ENCODE results near the gene RTRAF. TPM values are rescaled to one million over a fixed set of nuclear protein-coding genes. Genes with fewer than 3 reads are reported as not detected.

Gene RTRAF
- total RNA-seq, 1 donor from 2014 or later, result 110 TPM

DNA sequence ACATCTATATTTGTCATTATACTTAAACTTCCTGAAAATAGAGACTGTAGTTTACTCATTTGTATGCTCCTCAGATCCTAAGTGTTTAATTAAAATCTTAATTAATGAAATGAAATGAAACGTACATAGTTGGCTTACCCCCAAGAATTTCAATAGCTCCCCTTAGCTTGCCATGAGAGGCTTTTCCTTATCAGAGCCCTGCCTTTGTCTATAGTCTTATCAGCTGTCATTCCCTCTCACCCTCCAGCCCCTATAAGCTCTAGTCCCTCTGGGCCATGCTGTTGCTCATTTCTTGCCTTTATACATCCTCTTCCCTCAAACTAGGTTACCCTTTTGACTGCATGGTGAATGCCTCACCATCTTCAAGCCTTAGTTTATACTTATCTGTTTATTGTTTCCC lies 1.1 kb upstream of the RTRAF start:
- DNase-seq (ENCODE audit: low spot score), result no peak
- intact Hi-C loops (cut with DNase I), result no loop called here

DNA sequence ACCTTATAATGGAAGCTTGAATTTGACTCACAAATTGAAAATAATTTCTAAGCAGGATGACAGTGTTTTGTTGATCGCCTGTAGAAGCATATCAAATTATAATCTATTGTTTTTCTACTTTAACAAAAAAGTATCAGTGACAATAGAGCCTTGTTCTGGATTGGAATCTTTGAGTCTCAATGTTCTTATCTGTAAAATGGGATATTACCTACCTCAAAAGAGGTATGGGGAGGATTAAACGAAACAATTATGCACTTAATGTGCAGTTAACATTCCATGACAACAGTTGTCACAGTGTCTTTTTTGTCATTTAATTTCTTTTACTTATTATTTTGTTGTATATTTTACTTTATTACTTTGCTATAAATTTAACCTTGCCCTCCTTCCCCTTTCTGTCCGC lies 1.1 kb downstream of the RTRAF start:
- intact Hi-C loops (cut with DNase I), result no loop called here
- DNase-seq (ENCODE audit: low spot score), result no peak

More for the DNA sequence above, 1.1 kb upstream of the RTRAF start:
- ATAC-seq, result no peak

DNA sequence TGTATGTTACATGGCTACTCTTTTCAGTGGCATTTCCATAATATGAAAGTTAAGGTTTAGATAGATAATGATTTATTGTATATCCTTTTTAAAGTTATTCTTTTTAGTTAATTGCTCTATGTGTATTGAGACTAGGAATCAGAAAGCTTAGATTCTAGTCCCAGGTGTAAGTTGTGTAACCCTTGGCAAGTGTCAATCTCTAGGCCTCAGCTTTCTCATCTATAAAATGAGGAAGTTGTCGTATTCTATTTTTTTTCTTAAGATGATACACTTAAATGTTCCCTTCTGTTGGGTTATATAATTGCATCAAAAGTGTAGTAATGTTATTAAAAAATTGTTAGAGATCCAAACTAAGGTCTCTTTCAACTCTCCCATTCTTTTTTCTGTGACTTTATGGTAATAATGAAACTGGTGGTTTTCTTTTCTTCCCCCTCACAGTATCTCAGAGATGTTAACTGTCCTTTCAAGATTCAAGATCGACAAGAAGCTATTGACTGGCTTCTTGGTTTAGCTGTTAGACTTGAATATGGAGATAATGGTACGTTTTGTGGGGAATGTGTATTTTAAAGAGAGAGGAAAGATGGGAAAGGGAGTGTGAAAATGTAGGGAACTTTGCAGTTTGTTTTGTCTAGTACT lies 4.1 kb downstream of the RTRAF start:
- intact Hi-C loops (cut with DNase I), result no loop called here
- ATAC-seq, result no peak
- DNase-seq (ENCODE audit: low spot score), result no peak

More for the DNA sequence above, 1.1 kb downstream of the RTRAF start:
- no peak for ATAC-seq

DNA sequence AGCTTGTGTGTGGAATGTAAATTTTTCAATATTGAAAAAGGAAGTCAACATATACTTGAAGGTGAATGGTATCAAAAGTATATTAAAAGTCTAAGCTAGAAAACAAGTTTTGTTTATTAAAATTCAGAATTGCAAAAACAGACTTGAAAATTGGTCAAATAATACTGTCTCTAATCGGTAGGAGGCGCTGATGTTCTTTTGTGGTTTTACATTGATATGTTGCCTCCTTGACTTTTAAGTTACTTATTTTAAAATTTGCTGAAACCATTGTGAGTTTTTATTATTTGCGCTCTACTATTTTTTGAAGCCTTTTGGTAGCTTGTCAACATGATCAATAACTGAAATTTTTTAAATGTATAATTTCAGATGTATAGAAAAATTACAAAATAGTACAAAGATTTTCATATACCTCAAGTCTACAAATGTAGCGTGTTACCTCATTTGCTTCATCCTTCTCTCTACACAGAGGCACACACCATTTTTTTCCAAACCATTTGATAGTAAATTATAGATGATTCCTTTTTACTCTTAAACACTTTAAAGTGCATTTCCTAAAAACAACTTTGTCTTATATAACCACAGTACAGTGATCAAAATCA lies 6.9 kb downstream of the RTRAF start:
- intact Hi-C loops (cut with DNase I), result loop anchor here (5.0 kb wide), 1 partner anchor 136 kb away; no protein-coding TSS in a partner anchor
- no peak for DNase-seq (ENCODE audit: low spot score)

DNA sequence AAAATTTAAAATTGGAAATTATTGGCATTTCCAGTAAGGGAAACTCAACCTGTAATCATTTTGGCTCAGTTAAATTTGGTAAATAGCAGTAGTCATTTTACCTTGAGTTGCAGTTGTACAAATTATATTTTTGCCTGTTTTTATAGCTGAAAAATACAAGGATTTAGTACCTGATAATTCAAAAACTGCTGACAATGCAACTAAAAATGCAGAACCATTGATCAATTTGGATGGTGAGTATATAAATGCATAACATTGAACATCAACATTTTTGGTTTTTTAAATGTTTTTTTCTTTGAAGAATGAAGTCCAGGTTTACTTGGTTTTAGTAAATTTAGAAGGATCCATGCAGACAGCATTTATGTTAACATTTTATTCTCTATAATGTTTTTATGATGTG lies 9.0 kb downstream of the RTRAF start:
- intact Hi-C loops (cut with DNase I), result loop anchor here (5.0 kb wide), 1 partner anchor 134 kb away; no protein-coding TSS in a partner anchor
- ATAC-seq, result no peak
- no peak for DNase-seq (ENCODE audit: low spot score)

More for the DNA sequence above, 6.9 kb downstream of the RTRAF start:
- ATAC-seq, result no peak

DNA sequence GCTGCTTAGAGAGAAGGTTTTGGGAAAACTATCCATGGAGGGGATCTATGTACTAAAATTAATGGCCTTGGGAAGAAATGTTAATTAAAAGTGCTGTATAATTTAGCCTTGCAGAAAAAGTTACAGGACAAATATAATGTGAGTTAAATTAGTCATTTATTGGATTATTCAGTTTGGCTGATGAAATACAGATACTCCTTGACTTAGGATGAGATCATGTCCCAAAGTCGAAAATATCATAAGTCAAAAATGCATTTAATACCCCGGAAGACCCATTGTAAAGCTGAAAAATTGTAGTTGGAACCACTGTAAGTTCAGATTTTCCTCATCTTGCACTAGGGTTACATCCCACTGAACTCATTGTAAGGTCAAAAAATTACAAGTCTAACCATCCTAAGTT lies 9.7 kb downstream of the RTRAF start:
- no peak for ATAC-seq
- no peak for DNase-seq (ENCODE audit: low spot score)
- intact Hi-C loops (cut with DNase I), result loop anchor here (5.0 kb wide), 1 partner anchor 133 kb away; no protein-coding TSS in a partner anchor

DNA sequence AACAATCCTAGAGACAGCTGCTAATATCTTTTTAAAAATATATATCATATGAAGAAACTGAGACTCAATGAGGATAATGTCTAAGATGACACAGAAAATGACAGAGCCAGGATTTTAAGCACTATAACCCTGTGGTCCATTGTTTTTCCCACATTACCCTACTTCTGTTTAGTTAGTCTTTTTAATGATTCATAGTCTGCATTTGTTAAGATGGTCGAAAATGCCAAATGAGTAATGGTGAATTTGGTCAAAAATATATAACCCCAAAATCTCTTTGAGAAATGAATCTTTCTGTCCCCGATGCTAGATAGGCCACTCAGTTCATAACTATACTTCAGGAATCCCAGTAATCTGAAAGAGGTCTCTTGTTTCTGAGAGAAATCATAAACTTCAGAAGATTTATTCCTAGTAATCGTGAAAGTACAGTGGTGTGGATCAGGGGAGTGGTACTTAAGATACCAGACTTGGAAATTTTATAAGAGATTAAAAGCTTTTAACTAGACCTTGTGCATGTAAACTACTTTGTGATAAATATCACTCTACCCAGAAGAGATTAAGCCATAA lies 10.8 kb downstream of the RTRAF start:
- intact Hi-C loops (cut with DNase I), result no loop called here
- ATAC-seq, result no peak
- DNase-seq (ENCODE audit: low spot score), result no peak

DNA sequence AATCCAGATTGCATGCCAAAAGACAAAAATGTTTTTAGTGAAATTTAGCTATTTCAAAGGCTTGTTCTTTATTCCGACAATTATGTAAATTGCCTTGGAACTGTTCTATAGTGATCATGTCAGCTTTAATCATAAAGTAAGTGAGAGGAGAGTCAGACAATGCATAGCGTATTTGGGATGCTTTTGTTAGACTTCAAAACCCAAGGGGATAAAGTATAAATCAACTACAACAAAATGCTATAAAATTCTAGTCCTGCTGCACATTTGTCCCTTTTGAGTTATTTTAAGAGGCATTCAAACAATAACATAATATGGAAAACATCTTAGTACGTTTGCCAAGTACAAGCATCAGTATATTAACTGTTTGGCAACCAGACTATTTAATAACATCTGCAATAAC lies 11.3 kb downstream of the RTRAF start:
- no peak for DNase-seq (ENCODE audit: low spot score)
- no peak for ATAC-seq
- intact Hi-C loops (cut with DNase I), result no loop called here

DNA sequence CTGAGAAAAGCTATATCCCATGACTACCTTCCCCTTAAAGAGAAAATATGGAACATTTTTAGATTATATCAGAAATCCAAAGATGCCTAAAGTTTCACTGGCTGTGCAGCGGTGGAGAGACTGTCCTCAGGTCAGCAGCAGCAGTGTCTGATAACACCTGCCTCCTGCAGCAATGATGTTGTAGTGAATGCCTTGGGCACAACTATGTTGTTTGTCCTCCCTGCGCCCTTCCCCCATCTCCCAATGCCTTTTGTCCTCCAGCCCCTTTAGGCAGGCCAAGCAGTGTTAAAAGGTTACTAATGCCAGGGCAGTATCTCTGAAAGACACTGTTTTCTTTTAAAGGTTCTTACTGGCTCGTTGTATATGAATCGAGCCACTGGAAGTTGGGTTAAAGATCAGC lies 13.2 kb downstream of the RTRAF start:
- intact Hi-C loops (cut with DNase I), result no loop called here
- no peak for DNase-seq (ENCODE audit: low spot score)
- peak; percentile 47 for ATAC-seq

DNA sequence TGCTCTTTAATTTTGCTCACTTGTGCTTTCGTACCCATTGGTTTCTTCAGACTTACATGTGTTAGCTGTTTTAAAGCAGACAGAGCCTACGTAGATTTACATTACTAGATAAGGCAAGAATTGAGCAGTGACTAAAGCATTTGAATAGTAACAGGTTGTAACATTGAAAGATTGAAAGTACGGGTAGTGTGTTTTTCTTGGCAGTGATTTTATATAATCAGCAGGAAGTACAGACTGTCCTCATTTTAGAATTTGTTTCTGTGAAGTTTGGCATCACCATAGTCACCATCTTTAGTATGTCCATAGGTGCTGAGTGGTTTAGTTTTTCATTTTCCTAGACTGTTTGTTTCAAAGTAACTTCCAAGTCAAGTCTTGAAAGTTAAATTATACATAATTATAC lies 14.0 kb downstream of the RTRAF start:
- DNase-seq (ENCODE audit: low spot score), result no peak
- peak; percentile 39 for ATAC-seq
- intact Hi-C loops (cut with DNase I), result no loop called here

DNA sequence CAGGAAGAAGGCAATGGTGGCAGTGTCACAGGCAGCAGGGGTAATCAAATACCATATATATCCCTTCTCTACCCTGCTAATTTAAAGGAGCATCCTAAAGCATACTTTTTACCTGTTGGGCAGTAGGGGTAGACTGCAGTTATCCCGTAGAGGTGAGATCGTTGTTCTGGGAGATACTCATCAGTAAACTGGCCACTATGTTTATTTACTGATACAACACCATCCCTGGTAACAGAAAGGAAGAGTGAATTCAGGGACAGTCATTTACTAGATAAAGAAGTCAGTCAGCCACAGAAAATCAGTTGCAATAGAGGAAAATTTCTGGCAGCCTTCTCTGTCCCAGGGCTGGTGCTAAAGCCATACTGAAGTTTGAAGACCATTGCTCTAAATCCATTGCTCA lies 16.3 kb downstream of the RTRAF start:
- intact Hi-C loops (cut with DNase I), result no loop called here
- ATAC-seq (no peak), DNase-seq (ENCODE audit: low spot score) (no peak)

DNA sequence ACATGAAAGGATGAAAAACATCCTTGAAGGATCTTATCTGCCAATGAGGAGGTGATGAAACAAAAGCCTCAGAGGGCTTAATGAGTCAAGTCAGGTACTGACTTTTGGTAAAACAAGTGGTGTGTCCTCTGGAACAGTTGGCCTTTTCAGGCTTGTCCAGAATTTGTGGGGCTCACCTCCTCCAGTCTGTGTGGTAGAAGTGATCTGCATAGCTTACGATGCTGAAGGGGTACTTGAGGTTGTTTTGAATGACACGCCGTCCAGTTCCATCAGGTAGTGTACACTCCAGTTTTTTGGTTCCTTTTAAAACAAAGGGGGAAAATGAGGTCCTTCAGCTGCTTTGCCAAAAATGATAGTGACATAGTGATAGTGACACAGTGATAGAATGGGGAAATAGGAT lies 17.0 kb downstream of the RTRAF start:
- no peak for DNase-seq (ENCODE audit: low spot score)
- intact Hi-C loops (cut with DNase I), result no loop called here
- no peak for ATAC-seq

DNA sequence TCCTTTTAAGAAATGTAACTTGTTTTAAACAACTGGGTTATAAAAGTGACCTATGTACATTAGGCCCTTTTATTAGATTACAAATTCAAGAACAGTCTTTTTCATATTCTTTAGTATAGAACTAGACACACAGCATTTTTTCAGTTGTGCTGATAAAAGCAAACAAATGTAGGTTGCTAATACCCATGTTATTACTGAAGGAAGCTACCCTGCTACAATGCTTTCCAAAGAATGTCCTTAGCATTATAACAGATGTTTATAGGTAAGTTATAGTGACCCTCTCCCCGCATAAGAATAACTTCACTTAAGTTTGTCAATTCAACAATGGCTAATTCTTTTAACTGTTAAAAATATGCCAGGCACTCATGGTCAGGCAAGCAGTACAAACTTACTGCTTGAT lies 17.9 kb downstream of the RTRAF start:
- DNase-seq (ENCODE audit: low spot score) (no peak), ATAC-seq (no peak)
- intact Hi-C loops (cut with DNase I), result no loop called here

DNA sequence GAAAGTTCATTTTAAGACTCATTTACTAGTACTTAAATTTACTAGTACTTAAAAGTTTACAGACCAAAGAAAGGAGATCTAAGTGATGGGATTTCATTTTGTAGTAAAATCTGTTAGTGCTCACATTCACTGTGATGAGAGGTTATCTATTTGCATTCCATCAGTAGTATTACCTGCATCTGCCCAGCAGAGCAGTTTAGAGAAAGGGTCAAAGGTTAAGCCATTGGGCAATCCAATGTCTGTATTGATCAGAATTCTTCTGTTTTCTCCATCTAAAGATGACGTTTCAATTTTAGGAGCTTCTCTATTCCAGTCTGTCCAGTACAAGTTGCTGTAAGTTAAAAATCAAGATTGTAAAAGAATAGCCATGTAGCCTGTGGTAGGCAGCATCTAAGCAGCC lies 18.3 kb downstream of the RTRAF start:
- ATAC-seq (no peak), DNase-seq (ENCODE audit: low spot score) (no peak)
- intact Hi-C loops (cut with DNase I), result no loop called here

DNA sequence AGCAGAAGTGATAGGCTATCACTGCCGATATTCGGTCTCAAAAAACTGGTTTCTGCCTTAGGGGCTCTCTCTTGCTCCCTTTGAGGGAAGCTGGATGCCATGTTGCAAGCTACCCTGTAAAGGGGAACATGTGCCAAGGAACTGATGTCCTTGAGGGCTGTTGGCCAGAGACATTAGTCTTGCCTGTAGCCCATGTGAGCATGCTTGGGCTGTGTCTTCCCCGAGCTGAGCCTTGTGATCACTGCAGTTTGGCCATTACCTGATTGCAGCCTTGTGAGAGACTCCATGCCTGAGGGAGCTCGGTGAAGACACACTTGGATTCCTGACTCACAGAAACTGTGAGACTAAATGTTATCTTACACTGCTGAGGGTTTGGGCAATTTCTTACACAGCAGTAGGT lies 18.8 kb downstream of the RTRAF start:
- ATAC-seq, result no peak
- intact Hi-C loops (cut with DNase I), result no loop called here
- no peak for DNase-seq (ENCODE audit: low spot score)

DNA sequence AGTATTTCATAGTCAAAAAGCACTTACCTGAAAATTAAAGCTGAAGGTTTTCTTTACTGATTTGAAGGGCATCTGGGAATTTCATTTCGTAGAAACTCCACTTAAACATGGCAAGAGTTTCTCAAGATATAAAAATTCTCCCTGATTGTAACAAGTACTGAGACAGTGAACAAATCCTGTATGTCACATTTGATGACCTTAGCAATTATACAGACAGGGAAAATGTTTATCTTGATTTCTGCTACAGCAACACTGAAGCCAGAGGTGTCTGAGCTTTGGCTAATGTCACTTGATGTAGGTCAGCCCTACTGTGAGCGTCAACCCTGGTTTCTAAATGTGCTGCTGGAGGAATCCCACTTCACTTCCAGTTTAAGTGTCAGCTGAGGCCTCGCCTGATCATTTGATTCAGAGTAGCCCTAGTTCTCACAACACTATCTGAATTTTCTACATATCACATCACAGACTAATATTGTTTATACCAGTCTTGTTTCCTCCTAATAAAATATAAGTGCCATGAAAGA lies 20.9 kb downstream of the RTRAF start:
- intact Hi-C loops (cut with DNase I), result no loop called here
- no peak for DNase-seq (ENCODE audit: low spot score)
- no peak for ATAC-seq

DNA sequence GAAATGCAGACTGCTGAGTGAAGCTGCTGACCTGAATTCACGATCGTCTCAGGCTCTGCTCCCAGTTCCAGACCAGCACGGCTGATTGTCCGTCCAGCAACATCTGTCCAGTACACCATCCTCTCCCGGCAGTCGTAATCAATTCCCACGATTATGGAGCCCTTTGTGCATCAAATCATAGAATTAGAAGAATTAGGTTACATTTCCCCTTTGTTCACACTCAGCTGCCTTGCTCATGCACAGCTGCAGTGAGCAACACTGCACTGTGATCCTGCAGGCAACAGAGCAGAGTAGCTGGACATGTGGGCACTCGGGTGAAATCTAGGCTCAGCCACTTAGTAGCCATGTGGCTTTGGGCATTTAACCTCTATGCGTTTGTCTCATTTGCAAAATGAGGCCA lies 22.2 kb downstream of the RTRAF start:
- ATAC-seq (no peak), DNase-seq (ENCODE audit: low spot score) (no peak)

DNA sequence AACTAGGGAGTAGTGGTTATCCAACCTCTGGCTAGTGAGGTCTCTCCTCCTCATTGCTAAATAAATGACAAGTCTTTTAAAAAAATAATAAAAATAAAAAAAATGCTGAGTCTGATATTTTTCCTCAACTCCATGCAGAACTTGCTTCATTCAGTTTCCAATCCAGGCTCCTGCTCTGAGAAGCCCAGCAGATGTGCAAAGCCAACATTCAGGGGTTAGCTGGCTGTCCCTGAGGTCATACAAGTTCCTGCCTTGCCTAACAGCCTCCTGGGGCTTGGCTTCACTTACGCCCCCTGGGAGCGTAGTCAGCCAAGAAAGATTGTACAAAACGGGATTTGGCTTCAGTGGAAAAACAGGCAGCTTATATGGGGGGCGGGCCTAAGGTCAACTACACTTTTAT lies 23.3 kb downstream of the RTRAF start:
- ATAC-seq (peak; percentile 84), DNase-seq (ENCODE audit: low spot score) (no peak)
- intact Hi-C loops (cut with DNase I), result no loop called here

More for the DNA sequence above, 22.2 kb downstream of the RTRAF start:
- intact Hi-C loops (cut with DNase I), result no loop called here

DNA sequence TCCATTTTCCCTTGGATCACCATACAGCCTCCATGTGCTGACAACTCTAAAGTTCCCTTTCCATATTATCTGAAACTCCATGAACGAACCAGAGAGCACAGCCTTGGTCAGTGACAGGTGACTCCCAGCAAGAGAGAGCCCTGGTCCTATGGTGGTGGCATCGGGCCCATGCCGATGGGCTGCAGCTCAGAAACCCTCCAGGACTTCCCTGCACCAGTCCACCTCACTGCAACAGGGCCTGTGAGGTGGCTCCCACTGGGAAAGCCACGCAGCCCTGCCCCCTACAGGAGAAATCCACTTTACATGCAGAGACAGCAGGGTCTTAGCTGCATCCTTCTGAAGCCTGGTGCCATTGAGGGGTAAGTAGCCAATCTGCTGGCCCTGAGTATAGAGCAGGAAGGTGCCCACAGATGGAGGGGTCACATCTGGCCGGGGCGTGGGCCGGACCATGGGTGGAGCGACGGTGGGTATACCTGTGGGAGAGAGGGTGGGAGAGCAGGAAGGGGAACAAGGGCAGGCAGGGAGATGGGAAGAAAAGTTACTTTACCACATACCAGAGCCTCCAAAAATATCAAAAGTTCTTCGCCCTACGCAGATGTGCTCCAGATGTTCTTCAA lies 24.7 kb downstream of the RTRAF start:
- intact Hi-C loops (cut with DNase I), result no loop called here
- DNase-seq (ENCODE audit: low spot score) (no peak), ATAC-seq (peak; percentile 12)

All from sciatic nerve (tissue), 2 donors.